ENCODE results near the gene RGS3.

- TF ChIP-seq CTCF (IDR thresholded peaks at IDR 0.05 in 4 of 5, conservative IDR thresholded peaks at IDR 0.05 in 1 of 5) = no peak
- no peak for TF ChIP-seq POLR2A (IDR thresholded peaks at IDR 0.05)
Observed at GRCh38 chr9:113583511-113584427, 120.2 kb downstream of the RGS3 start.

Data from gastrocnemius medialis (tissue), 4 donors.